GM19240 (cell line): ENCODE data around the gene NUPR1.
"Not testable (repeated sequence)": the region's sequence is repeated elsewhere in the genome, so short reads cannot be mapped to it uniquely, and the experiment has no call there.

Experiments used
- DNase-seq: peaks from one replicate; pipeline ENCODE4 v3.0.0; 2011; ENCODE audit warnings: low spot score; ENCODE audit not compliant: insufficient read length

NUPR1 gene

GRCh38 chr16:28527985-28528384 lies 10.8 kb downstream of the NUPR1 start:
- no peak for DNase-seq

GRCh38 chr16:28527100-28527785 lies 11.5 kb downstream of the NUPR1 start:
- DNase-seq, result not testable (repeated sequence)

- DNase-seq, result no peak
These were observed 12.3 kb downstream of the NUPR1 start for GRCh38 chr16:28526201-28527099.

- DNase-seq, result no peak
These were observed 14.0 kb downstream of the NUPR1 start for GRCh38 chr16:28524681-28525171.

- no peak for DNase-seq
These were observed 16.0 kb downstream of the NUPR1 start for GRCh38 chr16:28522792-28523191.

GRCh38 chr16:28521436-28521835 lies 17.3 kb downstream of the NUPR1 start:
- no peak for DNase-seq

- no peak for DNase-seq
These were observed 18.1 kb downstream of the NUPR1 start for GRCh38 chr16:28520672-28521071.

- no peak for DNase-seq
These were observed 24.5 kb downstream of the NUPR1 start for GRCh38 chr16:28514246-28514645.

- no peak for DNase-seq
These were observed 25.1 kb downstream of the NUPR1 start for GRCh38 chr16:28513484-28514181.

GRCh38 chr16:28511801-28512789 lies 26.7 kb downstream of the NUPR1 start:
- no peak for DNase-seq

GRCh38 chr16:28511031-28511430 lies 27.7 kb downstream of the NUPR1 start:
- DNase-seq, result no peak

GRCh38 chr16:28505489-28506137 lies 33.2 kb downstream of the NUPR1 start:
- DNase-seq, result no peak

GRCh38 chr16:28504707-28505404 lies 33.9 kb downstream of the NUPR1 start:
- DNase-seq, result no peak

GRCh38 chr16:28503470-28504259 lies 35.1 kb downstream of the NUPR1 start:
- DNase-seq, result no peak

GRCh38 chr16:28502290-28502689 lies 36.5 kb downstream of the NUPR1 start:
- no peak for DNase-seq

GRCh38 chr16:28501258-28502232 lies 37.2 kb downstream of the NUPR1 start:
- DNase-seq, result no peak

GRCh38 chr16:28500476-28501180 lies 38.1 kb downstream of the NUPR1 start:
- DNase-seq, result not testable (repeated sequence)
